ENCODE measurements around the gene OGFOD1.
A peak's percentile ranks its signal among the peaks of the same experiment; 100 is the strongest.
"Not testable (repeated sequence)": the region's sequence is repeated elsewhere in the genome, so short reads cannot be mapped to it uniquely, and the experiment has no call there.

Gene OGFOD1

GRCh38 chr16:56481468-56482122, 30.2 kb downstream of the OGFOD1 start:
- DNase-seq: no peak

GRCh38 chr16:56482683-56483236, 31.4 kb downstream of the OGFOD1 start:
- no peak for DNase-seq

- DNase-seq: no peak
Observed at GRCh38 chr16:56483394-56483793, 32.0 kb downstream of the OGFOD1 start.

- no peak for DNase-seq
Observed at GRCh38 chr16:56488035-56488434, 36.7 kb downstream of the OGFOD1 start.

- DNase-seq: not testable (repeated sequence)
Observed at GRCh38 chr16:56488868-56489267, 37.5 kb downstream of the OGFOD1 start.

GRCh38 chr16:56491657-56492261, 40.4 kb downstream of the OGFOD1 start:
- DNase-seq: no peak

GRCh38 chr16:56493126-56493525, 41.8 kb downstream of the OGFOD1 start:
- no peak for DNase-seq

- no peak for DNase-seq
Observed at GRCh38 chr16:56493815-56494214, 42.5 kb downstream of the OGFOD1 start.

- no peak for DNase-seq
Observed at GRCh38 chr16:56505181-56505580, 53.8 kb downstream of the OGFOD1 start.

GRCh38 chr16:56506941-56507340, 55.6 kb downstream of the OGFOD1 start:
- no peak for DNase-seq

GRCh38 chr16:56510544-56510943, 59.2 kb downstream of the OGFOD1 start:
- no peak for DNase-seq

- no peak for DNase-seq
Observed at GRCh38 chr16:56512025-56512424, 60.7 kb downstream of the OGFOD1 start.

- no peak for DNase-seq
Observed at GRCh38 chr16:56513091-56513490, 61.7 kb downstream of the OGFOD1 start.

GRCh38 chr16:56513972-56514371, 62.6 kb downstream of the OGFOD1 start:
- DNase-seq: peak; percentile 30 to 55

GRCh38 chr16:56514845-56515244, 63.5 kb downstream of the OGFOD1 start:
- no peak for DNase-seq

- DNase-seq: no peak
Observed at GRCh38 chr16:56515665-56516064, 64.3 kb downstream of the OGFOD1 start.

GRCh38 chr16:56517206-56517605, 65.9 kb downstream of the OGFOD1 start:
- no peak for DNase-seq

GRCh38 chr16:56518425-56518824, 67.1 kb downstream of the OGFOD1 start:
- no peak for DNase-seq

- peak; percentile 36 to 76 for DNase-seq
Observed at GRCh38 chr16:56519459-56520250, 68.3 kb downstream of the OGFOD1 start, which contains the start of gene BBS2. Gene BBS2, minus strand, starts transcription at chr16:56520024. Its CDS starts 162 bp downstream, at chr16:56519862.

GRCh38 chr16:56520251-56520577, 68.9 kb downstream of the OGFOD1 start:
- DNase-seq: no peak

GRCh38 chr16:56525236-56525635, 73.9 kb downstream of the OGFOD1 start:
- no peak for DNase-seq
